Coronary artery (tissue), 2 donors: Measurements from ENCODE around the gene KLRG1.

Experiments
- DNase-seq: peaks from one replicate; pipeline ENCODE4 v3.0.0-alpha.2; 2017; ENCODE audit warnings: low spot score
- H3K27ac ChIP-seq, 2 donors: fragments of 200-600 bp; sonication (generic); one replicate each; pipeline ENCODE4 v1.5.1; 2016 to 2019
- H3K4me3 ChIP-seq: fragments of 200-600 bp; sonication (generic); 2 replicates; pipeline ENCODE4 v1.5.1; 2016; ENCODE audit warnings: mild to moderate bottlenecking, moderate library complexity
- CTCF ChIP-seq: fragments of 200-600 bp; sonication (generic); IDR thresholded peaks from one replicate; pipeline ENCODE4 v1.5.1; 2019; ENCODE audit warnings: antibody characterized with exemption

Gene KLRG1

GRCh38 chr12:9037431-9037830 is 48.1 kb downstream of the KLRG1 start:
- no peak for TF ChIP-seq CTCF
- no peak overlapping the region for H3K27ac ChIP-seq
- DNase-seq: no peak

GRCh38 chr12:9039397-9039977 is 50.1 kb downstream of the KLRG1 start:
- DNase-seq: no peak
- no peak for TF ChIP-seq CTCF
- Histone ChIP-seq H3K4me3 (no peak overlapping the region), H3K27ac (no peak overlapping the region)

More at GRCh38 chr12:9037431-9037830, 48.1 kb downstream of the KLRG1 start:
- no peak overlapping the region for H3K4me3 ChIP-seq

- no peak overlapping the region for H3K27ac ChIP-seq
- no peak overlapping the region for H3K4me3 ChIP-seq
These were observed 51.3 kb downstream of the KLRG1 start for GRCh38 chr12:9040484-9041186.

GRCh38 chr12:9041321-9041720 is 52.0 kb downstream of the KLRG1 start:
- DNase-seq: no peak
- Histone ChIP-seq H3K4me3 (no peak overlapping the region), H3K27ac (no peak overlapping the region)
- TF ChIP-seq CTCF: no peak

More at GRCh38 chr12:9040484-9041186, 51.3 kb downstream of the KLRG1 start:
- no peak for TF ChIP-seq CTCF
- no peak for DNase-seq

- TF ChIP-seq CTCF: no peak
- no peak for DNase-seq
- H3K4me3 ChIP-seq: no peak overlapping the region
- no peak overlapping the region for H3K27ac ChIP-seq
These were observed 54.4 kb downstream of the KLRG1 start for GRCh38 chr12:9043766-9044165.

- no peak for TF ChIP-seq CTCF
- H3K4me3 ChIP-seq: no peak overlapping the region
- no peak overlapping the region for H3K27ac ChIP-seq
- no peak for DNase-seq
These were observed 57.8 kb downstream of the KLRG1 start for GRCh38 chr12:9047105-9047504.

GRCh38 chr12:9048930-9049329 is 59.6 kb downstream of the KLRG1 start:
- Histone ChIP-seq H3K4me3 (no peak overlapping the region), H3K27ac (no peak overlapping the region)
- TF ChIP-seq CTCF: no peak
- no peak for DNase-seq
